DLD1 (cell line): Measurements from ENCODE around the gene FILIP1L.

Experiments
- in situ Hi-C: cut with HindIII; loops from 2 replicates; pipeline ENCODE4 v1.10.0; 2017; ENCODE audit warnings: low sequenced_read_pairs

Gene FILIP1L

GRCh38 chr3:99902091-99902490, 212.2 kb downstream of the FILIP1L start:
- in situ Hi-C loops, result no loop called here

GRCh38 chr3:99901200-99901926, 212.9 kb downstream of the FILIP1L start:
- in situ Hi-C loops, result no loop called here

GRCh38 chr3:99900248-99900647, 214.1 kb downstream of the FILIP1L start:
- in situ Hi-C loops, result no loop called here

DNA sequence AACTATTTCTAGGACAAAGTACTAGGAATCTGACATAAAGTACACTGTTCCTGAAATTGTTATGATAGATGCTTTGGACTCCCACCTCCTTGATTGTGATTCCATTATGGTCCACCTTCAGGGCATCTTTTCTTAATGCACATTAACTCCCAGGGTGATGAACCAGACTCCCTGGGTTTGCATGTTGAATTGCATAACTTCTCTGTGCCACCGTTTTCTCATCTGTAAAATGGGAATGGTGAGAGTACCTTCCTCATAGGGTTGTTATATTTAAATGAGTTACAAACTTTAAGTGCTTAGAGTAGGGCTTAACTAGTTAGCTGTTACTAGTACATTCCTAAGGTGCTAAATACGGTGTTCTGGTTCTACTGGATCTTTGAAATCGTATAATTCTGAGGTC, 214.7 kb downstream of the FILIP1L start:
- in situ Hi-C loops, result no loop called here

GRCh38 chr3:99896482-99896881, 217.8 kb downstream of the FILIP1L start:
- in situ Hi-C loops, result no loop called here

GRCh38 chr3:99895703-99896441, 218.4 kb downstream of the FILIP1L start:
- in situ Hi-C loops, result no loop called here

- in situ Hi-C loops, result no loop called here
Measured at GRCh38 chr3:99895131-99895696, 219.1 kb downstream of the FILIP1L start.

DNA sequence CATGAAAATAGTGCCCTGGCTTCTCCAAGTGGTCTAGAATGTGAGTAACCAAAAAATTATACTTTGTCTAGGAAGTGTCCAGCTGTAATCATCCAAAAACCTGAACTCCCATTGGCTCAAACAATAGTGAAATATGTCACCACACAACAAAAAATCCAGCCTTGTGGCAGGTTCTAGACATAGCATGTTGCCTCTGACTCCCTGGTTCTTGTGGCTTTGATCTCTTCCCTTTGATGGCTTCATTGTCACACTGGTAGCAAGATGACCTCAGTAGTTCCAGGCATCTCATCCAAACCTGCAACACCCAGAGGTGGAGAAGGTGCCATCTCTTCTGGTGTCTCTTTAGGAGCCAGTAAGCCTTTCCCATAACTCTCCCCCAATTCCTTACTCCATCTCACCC, 222.0 kb downstream of the FILIP1L start:
- in situ Hi-C loops, result no loop called here

- in situ Hi-C loops, result no loop called here
Measured at GRCh38 chr3:99891610-99892285, 222.6 kb downstream of the FILIP1L start.

GRCh38 chr3:99885851-99886250, 228.4 kb downstream of the FILIP1L start:
- in situ Hi-C loops, result no loop called here

DNA sequence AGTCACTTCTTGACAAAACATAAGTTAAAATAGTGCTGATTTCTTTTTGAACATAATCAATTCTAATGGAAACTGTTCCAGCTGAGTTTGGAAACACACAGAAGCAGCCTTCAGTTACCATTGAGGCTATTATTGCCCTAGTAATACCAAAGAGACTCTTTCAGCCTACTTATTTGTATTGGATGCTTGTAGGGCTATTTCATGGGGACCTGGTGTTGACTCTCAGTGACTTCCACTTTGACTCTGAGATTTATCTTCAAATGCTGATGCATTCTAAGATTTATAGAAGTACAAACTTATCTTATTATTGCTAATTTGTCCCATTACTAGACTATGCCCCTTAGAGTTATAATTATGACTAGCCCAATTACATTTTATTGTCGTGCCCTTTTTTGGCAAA, 229.2 kb downstream of the FILIP1L start:
- in situ Hi-C loops, result no loop called here

DNA sequence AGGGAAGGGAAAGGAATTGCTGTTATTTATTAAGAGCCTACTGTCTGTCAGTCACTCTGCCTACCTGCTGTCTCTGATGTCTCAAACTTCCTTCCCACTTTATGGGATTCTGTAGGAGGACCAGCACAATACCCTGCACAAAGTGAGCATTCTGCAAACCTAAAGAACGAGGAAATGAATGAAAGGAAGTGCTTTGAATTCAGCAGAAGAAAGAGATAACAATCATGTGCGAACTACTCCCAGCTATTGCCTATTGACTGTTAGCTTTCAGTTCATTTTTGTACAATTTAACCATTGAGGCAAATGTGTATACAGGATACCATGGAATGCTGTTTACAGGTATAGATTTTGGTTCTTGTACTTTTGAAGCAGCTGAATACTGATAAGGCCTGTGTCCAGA, 229.8 kb downstream of the FILIP1L start:
- in situ Hi-C loops, result no loop called here

DNA sequence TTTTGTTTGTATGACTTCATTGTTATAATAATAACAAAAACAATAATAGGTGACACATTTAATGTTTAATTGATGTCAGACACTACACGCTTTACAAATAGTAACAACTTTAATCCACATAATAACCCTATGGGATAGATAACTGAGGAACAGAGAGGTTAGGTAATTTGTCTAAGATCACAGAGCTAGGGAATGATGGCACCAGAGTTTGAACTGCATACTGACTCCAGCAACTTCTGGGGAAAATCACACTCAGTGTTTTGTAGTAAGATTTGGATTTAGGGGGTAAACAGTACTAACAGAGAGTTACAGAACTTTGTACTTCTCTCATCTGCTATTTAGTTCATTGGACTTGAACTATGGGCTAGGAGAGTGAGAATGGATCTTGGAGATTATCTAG, 230.6 kb downstream of the FILIP1L start:
- in situ Hi-C loops, result no loop called here

GRCh38 chr3:99883138-99883461, 231.2 kb downstream of the FILIP1L start:
- in situ Hi-C loops, result no loop called here

- in situ Hi-C loops, result no loop called here
Measured at GRCh38 chr3:99882436-99883137, 231.7 kb downstream of the FILIP1L start.

DNA sequence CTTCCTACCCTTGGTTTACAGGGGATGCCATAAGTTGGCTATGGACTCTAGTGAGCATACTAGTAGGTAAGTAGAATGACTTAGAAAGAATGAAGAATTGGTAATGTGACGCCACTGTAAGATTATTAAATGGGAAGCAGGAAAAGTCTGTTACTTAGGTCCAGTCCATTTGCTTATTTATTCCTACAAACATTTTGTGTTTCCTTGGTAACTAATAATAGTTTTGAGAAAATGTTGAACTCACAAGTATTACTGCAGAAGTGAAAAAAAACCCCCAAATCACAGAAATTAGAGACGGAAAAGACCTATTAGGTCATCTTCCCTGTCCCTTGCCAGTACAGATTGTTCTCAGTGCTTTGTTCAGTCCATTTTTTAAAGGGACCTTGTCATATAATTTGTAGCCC, 233.2 kb downstream of the FILIP1L start:
- in situ Hi-C loops, result no loop called here

DNA sequence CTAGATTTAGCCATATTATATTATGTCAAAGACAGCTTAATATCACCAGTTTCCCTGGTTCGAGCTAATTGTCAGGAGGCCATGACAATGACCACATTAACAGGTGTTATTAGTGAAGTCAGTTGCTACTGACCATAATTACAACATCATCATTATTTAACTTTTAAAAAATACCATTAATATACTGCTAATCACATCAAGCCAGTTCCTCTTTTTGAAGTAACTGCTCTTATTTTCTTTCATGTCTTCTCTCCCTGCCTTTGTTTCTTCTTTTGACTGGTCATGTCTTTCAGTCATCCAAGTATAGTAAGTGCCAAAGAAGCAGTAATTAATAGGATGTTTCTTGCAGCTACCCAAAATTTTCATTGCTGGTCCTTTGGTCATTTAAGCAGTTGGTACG, 235.0 kb downstream of the FILIP1L start:
- in situ Hi-C loops, result no loop called here

DNA sequence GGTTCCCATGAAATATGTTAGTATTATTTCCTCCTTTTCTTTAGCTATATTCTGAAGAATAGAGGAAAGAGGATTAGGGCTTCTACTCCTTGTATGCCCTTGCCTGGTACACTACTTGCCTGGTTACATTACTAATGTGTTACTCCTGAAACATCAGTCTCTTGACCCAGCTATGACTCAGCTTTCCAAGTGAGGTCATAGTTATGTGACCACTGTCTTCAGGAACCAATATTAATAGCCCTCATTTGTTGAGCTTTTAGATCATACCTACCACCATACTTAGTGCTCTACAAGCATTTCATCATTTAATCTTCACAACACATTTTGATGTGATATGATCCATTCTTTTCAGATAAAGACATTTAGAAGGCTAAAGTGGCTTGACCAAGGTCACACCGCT, 236.3 kb downstream of the FILIP1L start:
- in situ Hi-C loops, result no loop called here

GRCh38 chr3:99877031-99877579, 237.2 kb downstream of the FILIP1L start:
- in situ Hi-C loops, result no loop called here

DNA sequence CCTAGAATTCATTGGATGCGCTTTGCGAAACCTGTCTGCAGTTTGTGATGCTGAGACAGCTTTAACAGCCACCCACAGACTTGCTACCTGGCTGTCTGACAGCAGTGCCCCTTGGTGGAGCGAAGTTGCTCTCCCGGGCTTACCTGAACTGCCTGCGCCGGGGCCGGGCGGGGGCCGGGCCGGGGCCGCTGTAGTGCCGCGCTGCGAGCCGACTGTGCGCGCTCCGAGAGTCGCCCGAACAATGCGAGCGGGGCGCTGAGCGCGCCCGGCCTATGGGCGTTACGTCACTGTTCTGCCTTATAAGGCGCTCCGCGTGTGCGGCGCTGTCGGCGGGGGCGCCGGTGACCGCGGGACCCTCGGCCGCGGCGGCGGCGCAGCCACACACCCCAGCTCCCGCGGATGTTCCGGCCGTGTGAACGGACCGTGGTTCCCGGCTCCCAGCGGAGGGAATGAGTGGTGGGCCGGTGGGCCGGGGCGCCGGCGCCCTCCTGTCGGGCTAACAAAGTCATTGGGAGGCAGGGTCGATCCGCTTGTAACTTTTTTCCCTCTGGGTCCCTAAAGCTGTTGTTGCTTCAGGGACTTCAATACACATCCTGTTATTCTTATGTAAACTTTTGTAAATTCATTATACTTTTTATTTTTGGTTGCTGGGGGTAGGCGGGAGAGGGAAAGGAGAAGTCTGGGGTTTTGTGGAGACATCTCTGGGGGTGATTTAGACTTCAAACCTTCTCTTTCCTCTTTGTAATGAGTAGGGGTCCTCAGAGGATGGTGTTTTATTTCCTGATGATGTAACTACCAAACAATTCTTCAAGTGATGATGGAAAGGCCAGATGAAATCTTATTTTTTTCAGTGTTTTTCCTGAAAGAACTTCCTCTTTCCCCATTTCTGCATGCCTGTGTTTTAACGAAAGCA, 238.1 kb downstream of the FILIP1L start:
- in situ Hi-C loops, result no loop called here
